IPS DF 6.9 (cell line): ENCODE results near the gene CSNK1D.
A peak's percentile ranks its signal among the peaks of the same experiment; 100 is the strongest.

ENCODE experiments used
- DNase-seq: peaks from one replicate; pipeline ENCODE4 v3.0.0-alpha.2; 2013; ENCODE audit warnings: low read depth, low spot score
- H3K27ac ChIP-seq: one replicate; pipeline ENCODE4 v1.5.1; 2013; ENCODE audit warnings: low read length, control low read depth
- H3K27me3 ChIP-seq: 2 replicates; pipeline ENCODE4 v1.6.1; 2013; ENCODE audit warnings: mild to moderate bottlenecking, low read length; ENCODE audit not compliant: control insufficient read depth, insufficient read depth
- H3K36me3 ChIP-seq: 2 replicates; pipeline ENCODE4 v1.6.1; 2013; ENCODE audit warnings: low read length; ENCODE audit not compliant: control insufficient read depth, insufficient read depth
- H3K4me1 ChIP-seq: 2 replicates; pipeline ENCODE4 v1.6.1; 2013; ENCODE audit warnings: low read length; ENCODE audit not compliant: control insufficient read depth, insufficient read depth
- H3K4me3 ChIP-seq: 2 replicates; pipeline ENCODE4 v1.5.1; 2013; ENCODE audit warnings: mild to moderate bottlenecking, low read length
- H3K9me3 ChIP-seq: 2 replicates; pipeline ENCODE4 v1.6.1; 2013; ENCODE audit warnings: low read length, inconsistent platforms; ENCODE audit not compliant: control insufficient read depth, insufficient read depth
- WGBS: extraction: QIAGEN DNeasy Blood & Tissue Kit; methylation state at CpG from one replicate; pipeline ENCODE4 v1.1.7; 2013; ENCODE audit warnings: mixed read lengths, missing lambda C conversion rate; ENCODE audit not compliant: insufficient read length, insufficient coverage; 5-methylcytosine and 5-hydroxymethylcytosine counted together

CSNK1D gene

GRCh38 chr17:82237083-82237745, 36.3 kb downstream of the CSNK1D start:
- Histone ChIP-seq H3K4me3 (no peak overlapping the region), H3K27ac (no peak overlapping the region), H3K36me3 (peaks cover 7% of the 10 kb centered on the region; the same call in 1 of the 2 replicates), H3K9me3 (no peaks in the 10 kb centered on the region), H3K4me1 (peaks cover 5% of the 10 kb centered on the region; the same call in 1 of the 2 replicates), H3K27me3 (no peaks in the 10 kb centered on the region; the same call in 1 of the 2 replicates)
- no CpG with 5 or more reads among the region's 59 CpGs for WGBS
- no peak for DNase-seq

DNA sequence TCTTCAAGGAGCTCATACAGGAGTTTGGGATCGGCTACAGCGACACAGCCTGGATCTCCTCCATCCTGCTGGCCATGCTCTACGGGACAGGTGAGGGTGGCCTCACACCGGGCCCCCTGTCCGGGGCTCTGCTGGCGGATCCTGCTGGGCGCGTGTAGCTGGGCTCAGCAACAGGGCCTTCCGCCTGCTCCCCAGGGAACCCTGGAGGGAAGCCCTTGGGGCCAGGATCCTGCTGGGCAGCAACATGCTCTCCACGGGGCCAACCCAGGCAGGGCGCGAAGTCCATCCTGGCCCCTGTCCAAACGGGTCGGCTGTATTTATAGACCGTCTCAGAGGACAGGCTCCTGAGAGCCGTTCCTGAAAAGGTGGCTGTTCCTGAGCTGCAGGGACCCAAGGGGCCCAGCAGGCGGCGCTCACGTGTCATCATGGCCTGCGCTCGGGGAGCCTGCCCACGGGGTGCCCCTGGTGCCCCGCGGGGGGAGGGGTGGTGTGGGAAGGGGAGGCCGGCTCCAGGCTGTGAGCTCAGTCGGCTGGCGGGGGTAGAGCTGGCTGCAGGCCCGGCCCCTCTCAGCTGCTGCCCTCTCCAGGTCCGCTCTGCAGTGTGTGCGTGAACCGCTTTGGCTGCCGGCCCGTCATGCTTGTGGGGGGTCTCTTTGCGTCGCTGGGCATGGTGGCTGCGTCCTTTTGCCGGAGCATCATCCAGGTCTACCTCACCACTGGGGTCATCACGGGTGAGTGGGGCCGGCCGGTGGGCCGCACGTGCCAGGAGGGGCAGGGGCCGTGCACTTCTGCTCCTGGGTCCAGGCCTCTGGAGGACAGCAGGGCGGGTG, 37.1 kb downstream of the CSNK1D start:
- H3K4me1 ChIP-seq, result peaks cover 7% of the 10 kb centered on the region; the same call in 1 of the 2 replicates
- H3K4me3 ChIP-seq, result no peak overlapping the region
- no peaks in the 10 kb centered on the region for H3K9me3 ChIP-seq
- no peak for DNase-seq
- no peaks in the 10 kb centered on the region; the same call in 1 of the 2 replicates for H3K27me3 ChIP-seq
- no peak overlapping the region for H3K27ac ChIP-seq
- no CpG with 5 or more reads among the region's 44 CpGs for WGBS
- H3K36me3 ChIP-seq, result peaks cover 7% of the 10 kb centered on the region; the same call in 1 of the 2 replicates

DNA sequence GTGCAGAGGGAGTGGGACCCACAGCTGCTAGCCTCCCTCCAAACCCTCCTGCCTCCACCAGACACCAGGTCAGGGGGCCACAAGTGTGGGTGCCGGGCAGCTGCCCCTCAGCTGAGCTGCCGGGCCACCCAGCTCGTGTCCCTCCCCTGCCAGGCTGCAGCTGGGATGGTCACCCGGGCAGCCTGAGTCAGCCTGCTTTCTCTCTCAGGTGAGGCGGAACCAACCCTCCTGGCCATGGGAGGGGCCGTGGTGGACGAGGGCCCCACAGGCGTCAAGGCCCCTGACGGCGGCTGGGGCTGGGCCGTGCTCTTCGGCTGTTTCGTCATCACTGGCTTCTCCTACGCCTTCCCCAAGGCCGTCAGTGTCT, 37.7 kb downstream of the CSNK1D start:
- no peak overlapping the region for H3K27ac ChIP-seq
- no peak for DNase-seq
- no peaks in the 10 kb centered on the region; the same call in 1 of the 2 replicates for H3K27me3 ChIP-seq
- no CpG with 5 or more reads among the region's 15 CpGs for WGBS
- peaks cover 7% of the 10 kb centered on the region; the same call in 1 of the 2 replicates for H3K4me1 ChIP-seq
- no peaks in the 10 kb centered on the region for H3K9me3 ChIP-seq
- peaks cover 7% of the 10 kb centered on the region; the same call in 1 of the 2 replicates for H3K36me3 ChIP-seq
- H3K4me3 ChIP-seq, result no peak overlapping the region

DNA sequence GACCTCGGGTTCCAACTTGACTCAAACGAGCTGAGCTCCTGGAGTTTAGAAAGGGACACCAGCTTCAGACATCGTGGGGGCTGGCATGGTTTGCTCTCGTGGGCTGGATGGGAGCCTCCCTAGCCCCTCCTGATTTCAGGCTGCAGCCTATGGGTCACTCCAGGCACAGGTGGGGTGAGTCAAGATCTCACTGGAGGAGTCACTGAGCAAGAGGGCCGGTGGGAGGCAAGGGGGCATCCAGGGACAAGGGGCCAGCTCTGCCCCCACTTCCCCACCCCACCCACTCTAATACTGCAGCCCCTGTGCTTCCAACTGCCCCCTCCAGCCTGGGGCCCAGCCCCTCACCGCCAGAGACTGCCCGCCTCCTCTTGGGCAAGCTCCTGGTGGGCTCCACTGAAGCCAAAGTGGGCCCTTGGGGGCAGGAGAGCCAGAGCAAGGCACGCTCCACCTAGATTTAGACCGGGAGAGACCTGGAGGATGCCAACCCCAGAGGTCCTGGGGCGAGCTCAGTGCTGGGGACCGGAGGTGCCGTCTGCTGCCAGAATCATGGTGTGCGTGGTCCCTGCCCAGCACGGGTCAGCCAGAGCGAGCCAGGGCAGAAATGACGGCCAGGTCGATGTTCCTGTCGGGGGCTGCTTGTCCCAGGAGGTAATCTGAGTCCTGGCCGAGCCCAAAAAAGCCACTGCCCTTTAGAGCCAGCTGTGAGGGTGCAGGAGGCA, 38.3 kb downstream of the CSNK1D start:
- Histone ChIP-seq H3K36me3 (peaks cover 7% of the 10 kb centered on the region; the same call in 1 of the 2 replicates), H3K9me3 (no peaks in the 10 kb centered on the region), H3K4me3 (no peak overlapping the region), H3K4me1 (peaks cover 7% of the 10 kb centered on the region; the same call in 1 of the 2 replicates), H3K27ac (no peak overlapping the region), H3K27me3 (peaks cover under 1% of the 10 kb centered on the region; the same call in 1 of the 2 replicates)
- WGBS, result no CpG with 5 or more reads among the region's 19 CpGs
- no peak for DNase-seq

DNA sequence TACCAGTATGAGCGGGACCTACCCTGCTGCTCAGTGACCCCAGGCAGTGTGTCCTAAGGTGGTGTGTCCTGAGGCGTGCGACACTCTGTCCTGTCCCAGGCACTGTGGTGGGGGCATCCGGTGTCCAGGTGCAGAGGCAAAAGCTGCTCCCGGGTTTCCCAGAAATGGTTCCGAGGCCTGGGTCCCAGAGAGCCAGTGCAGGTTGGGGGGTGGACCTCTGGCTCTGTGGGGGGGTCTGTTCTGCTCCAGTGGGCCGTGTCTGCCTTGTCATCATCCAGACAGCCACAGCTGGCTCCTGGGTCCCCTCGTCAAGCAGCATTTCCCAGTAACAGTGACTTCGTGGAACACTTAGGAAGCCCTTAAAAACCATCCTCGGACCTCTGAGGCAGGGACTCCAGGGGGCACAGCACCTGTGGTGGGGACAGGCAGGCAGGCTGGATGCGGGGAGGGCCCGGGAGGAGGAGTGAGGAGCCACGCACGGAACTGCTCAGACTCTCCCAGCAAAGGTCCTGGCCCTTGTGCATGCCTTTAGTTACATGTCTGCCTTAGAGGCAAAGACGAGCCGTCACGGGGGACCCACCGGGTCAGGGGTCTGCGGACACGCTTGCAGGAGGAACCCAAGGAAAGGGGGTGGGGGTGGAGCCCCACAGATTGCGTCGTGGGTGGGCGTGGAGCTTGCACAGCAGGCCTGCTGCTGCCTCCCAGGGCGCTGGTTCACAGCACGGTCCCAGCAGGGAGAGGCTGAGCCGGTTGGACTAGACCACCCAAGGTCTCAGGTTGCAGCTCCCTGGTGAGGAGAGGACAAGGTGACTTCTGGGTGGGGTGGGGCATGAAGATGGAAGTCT, 39.1 kb downstream of the CSNK1D start:
- DNase-seq, result no peak
- H3K36me3 ChIP-seq, result peaks cover 3% of the 10 kb centered on the region; the same call in 1 of the 2 replicates
- no peaks in the 10 kb centered on the region for H3K9me3 ChIP-seq
- no peak overlapping the region for H3K27ac ChIP-seq
- no peak overlapping the region for H3K4me3 ChIP-seq
- no CpG with 5 or more reads among the region's 26 CpGs for WGBS
- peaks cover 8% of the 10 kb centered on the region; the same call in 1 of the 2 replicates for H3K4me1 ChIP-seq
- peaks cover 8% of the 10 kb centered on the region for H3K27me3 ChIP-seq

- no peak overlapping the region for H3K27ac ChIP-seq
- H3K9me3 ChIP-seq, result no peaks in the 10 kb centered on the region
- H3K4me1 ChIP-seq, result peaks cover 9% of the 10 kb centered on the region; the same call in 1 of the 2 replicates
- no peak overlapping the region for H3K4me3 ChIP-seq
- no peak for DNase-seq
- H3K27me3 ChIP-seq, result peaks cover 14% of the 10 kb centered on the region
- no peaks in the 10 kb centered on the region for H3K36me3 ChIP-seq
- no CpG with 5 or more reads among the region's 21 CpGs for WGBS
Measured at GRCh38 chr17:82232876-82233785, 40.4 kb downstream of the CSNK1D start.

DNA sequence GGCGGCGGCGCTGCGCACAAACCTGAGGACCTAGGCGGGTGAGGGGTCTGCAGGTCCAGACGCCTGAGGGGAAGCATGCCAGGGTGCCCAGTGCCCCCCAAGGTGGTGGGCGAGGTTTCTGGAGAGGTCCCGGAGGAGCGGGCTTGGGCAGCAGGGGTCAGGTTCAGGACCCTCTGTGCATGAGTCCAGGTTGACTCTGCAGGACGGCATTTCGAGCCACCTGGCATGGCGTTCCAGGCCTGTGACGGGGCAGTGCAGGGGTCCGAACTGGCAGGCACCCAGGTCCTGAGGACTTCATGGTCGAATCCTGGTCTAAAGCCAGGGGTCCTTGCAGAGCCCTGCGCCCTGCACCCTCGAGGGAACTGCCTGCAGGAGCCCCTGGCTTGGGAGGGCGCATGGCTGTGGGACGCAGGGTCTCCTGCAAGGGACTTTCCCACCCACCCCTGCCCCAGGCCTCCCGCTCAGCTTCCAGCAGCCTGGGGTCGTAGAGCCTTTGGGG, 41.1 kb downstream of the CSNK1D start:
- WGBS, result no CpG with 5 or more reads among the region's 21 CpGs
- H3K9me3 ChIP-seq, result no peaks in the 10 kb centered on the region
- H3K27ac ChIP-seq, result no peak overlapping the region
- no peaks in the 10 kb centered on the region for H3K36me3 ChIP-seq
- H3K27me3 ChIP-seq, result peaks cover 18% of the 10 kb centered on the region
- H3K4me1 ChIP-seq, result peaks cover 9% of the 10 kb centered on the region; the same call in 1 of the 2 replicates
- no peak for DNase-seq
- H3K4me3 ChIP-seq, result peak overlapping the region; percentile 30; the same call in 1 of the 2 replicates

DNA sequence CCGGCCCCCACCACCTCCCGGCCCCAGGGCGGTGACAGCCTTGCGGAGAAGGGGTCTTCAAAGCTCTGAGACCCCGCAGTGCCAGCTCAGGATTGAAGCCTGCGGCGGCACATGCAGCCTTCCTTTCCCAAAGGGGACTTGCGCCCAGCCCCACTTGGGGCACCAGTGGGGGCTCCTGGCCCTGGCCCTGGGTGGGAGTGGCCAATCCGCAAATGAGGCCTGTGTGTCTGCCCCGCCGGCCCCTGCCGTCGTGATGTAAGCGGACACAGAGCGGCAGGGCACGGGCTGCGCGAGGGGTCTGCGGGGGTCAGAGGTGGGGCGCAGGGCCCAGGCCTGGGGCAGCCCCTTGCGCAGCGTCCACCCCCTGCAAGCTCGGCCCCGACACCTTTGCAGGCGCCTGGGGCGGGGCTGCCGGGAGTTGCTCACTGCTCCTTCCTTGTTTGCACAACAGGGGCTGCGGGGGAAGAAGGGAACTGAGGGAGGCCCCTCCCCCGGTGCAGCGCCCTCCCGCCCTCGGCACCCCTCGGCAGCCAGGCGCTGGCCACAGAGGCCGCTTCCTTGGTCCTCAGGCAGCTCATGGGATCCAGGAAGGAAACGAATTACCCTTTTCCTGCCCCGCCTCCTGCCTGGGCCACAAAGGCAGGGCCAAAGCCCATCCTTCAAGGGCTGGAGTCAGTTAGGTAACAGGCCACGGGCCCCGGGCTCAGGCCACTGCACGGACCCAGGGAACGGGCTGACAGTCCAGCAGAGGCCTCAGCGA, 41.8 kb downstream of the CSNK1D start:
- peaks cover 9% of the 10 kb centered on the region; the same call in 1 of the 2 replicates for H3K4me1 ChIP-seq
- peaks cover 18% of the 10 kb centered on the region for H3K27me3 ChIP-seq
- no peak for DNase-seq
- peak overlapping the region; percentile 30; the same call in 1 of the 2 replicates for H3K4me3 ChIP-seq
- H3K36me3 ChIP-seq, result no peaks in the 10 kb centered on the region
- no peak overlapping the region for H3K27ac ChIP-seq
- no CpG with 5 or more reads among the region's 42 CpGs for WGBS
- no peaks in the 10 kb centered on the region for H3K9me3 ChIP-seq
